C4-2B (cell line): ENCODE data around the gene SLC39A13.

Source experiments
- ZFX ChIP-seq: fragments of 450-650 bp; IDR thresholded peaks from 2 replicates; pipeline ENCODE4 v1.6.1; 2017
- TF ChIP-seq, protein P1 (sequence below): fragments of 450-650 bp; conservative IDR thresholded peaks from 2 replicates; pipeline ENCODE4 v1.5.1; 2017; ENCODE audit warnings: mild to moderate bottlenecking

GRCh38 chr11:47449541-47449940, 41.2 kb downstream of the SLC39A13 start:
- TF ChIP-seq, protein P1, sequence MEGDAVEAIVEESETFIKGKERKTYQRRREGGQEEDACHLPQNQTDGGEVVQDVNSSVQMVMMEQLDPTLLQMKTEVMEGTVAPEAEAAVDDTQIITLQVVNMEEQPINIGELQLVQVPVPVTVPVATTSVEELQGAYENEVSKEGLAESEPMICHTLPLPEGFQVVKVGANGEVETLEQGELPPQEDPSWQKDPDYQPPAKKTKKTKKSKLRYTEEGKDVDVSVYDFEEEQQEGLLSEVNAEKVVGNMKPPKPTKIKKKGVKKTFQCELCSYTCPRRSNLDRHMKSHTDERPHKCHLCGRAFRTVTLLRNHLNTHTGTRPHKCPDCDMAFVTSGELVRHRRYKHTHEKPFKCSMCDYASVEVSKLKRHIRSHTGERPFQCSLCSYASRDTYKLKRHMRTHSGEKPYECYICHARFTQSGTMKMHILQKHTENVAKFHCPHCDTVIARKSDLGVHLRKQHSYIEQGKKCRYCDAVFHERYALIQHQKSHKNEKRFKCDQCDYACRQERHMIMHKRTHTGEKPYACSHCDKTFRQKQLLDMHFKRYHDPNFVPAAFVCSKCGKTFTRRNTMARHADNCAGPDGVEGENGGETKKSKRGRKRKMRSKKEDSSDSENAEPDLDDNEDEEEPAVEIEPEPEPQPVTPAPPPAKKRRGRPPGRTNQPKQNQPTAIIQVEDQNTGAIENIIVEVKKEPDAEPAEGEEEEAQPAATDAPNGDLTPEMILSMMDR = no peak
- TF ChIP-seq ZFX = no peak
